Neural cell (in vitro differentiated cells): ENCODE measurements around the gene TSACC.

Experiments used
- EP300 ChIP-seq: fragments of 450-650 bp; conservative IDR thresholded peaks from 2 replicates; pipeline ENCODE4 v1.6.1; 2014; ENCODE audit warnings: antibody characterized with exemption, mild to moderate bottlenecking, moderate library complexity; ENCODE audit not compliant: poor library complexity, severe bottlenecking
- EZH2 ChIP-seq: fragments of 200-600, 300-800 bp; shearing (Covaris generic), sonication (generic); IDR thresholded peaks from 2 replicates; pipeline ENCODE4 v1.6.1; 2014; ENCODE audit warnings: antibody characterized with exemption, low read length, borderline replicate concordance, mild to moderate bottlenecking; ENCODE audit not compliant: insufficient read depth, poor library complexity, severe bottlenecking
- MXI1 ChIP-seq: fragments of 450-650 bp; conservative IDR thresholded peaks from 2 replicates; pipeline ENCODE4 v1.6.1; 2014; ENCODE audit warnings: antibody characterized with exemption, mild to moderate bottlenecking; ENCODE audit not compliant: poor library complexity, severe bottlenecking
- SMC3 ChIP-seq: fragments of 450-650 bp; conservative IDR thresholded peaks from 2 replicates; pipeline ENCODE4 v1.6.1; 2014; ENCODE audit warnings: antibody characterized with exemption, mild to moderate bottlenecking, moderate library complexity; ENCODE audit not compliant: poor library complexity
- TAF1 ChIP-seq: IDR thresholded peaks from 2 replicates; pipeline ENCODE4 v1.6.1; 2012; ENCODE audit warnings: low read depth
- TF ChIP-seq, protein P1 (sequence below): fragments of 450-650 bp; IDR thresholded peaks from 2 replicates; pipeline ENCODE4 v1.5.1; 2014; ENCODE audit warnings: antibody characterized with exemption, mild to moderate bottlenecking, moderate library complexity; ENCODE audit not compliant: poor library complexity, severe bottlenecking
- TF ChIP-seq, protein P2 (sequence below): IDR thresholded peaks from 2 replicates; pipeline ENCODE4 v1.6.1; 2012; ENCODE audit warnings: borderline replicate concordance

DNA sequence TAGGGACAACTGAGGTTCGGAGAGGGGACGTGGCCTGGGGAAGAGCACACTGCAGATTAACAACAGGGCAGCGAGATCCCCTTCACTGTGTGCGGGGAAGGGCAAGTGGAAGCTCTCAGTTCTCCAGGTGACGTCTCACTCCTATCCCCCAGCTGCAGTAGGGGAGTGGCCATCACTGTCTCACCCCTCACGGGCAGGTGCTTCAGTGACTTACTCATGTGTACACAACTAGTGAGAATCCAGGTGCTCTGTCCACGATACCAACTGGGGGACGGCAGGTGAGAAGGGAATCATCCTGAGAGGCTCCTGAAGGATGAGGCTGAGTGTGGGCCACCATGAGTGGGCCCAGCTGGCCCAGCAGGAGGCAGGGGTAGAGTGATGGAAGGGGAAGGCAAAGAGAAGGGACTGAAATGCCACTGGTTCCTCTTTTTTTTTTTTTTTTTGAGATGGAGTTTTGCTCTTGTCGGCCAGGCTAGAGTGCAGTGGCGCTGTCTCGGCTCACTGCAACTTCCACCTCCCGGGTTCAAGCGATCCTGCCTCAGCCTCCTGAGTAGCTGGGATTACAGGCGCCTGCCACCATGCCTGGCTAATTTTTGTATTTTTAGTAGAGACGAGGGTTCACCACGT lies 56.6 kb downstream of the TSACC start:
- TF ChIP-seq, protein P1, sequence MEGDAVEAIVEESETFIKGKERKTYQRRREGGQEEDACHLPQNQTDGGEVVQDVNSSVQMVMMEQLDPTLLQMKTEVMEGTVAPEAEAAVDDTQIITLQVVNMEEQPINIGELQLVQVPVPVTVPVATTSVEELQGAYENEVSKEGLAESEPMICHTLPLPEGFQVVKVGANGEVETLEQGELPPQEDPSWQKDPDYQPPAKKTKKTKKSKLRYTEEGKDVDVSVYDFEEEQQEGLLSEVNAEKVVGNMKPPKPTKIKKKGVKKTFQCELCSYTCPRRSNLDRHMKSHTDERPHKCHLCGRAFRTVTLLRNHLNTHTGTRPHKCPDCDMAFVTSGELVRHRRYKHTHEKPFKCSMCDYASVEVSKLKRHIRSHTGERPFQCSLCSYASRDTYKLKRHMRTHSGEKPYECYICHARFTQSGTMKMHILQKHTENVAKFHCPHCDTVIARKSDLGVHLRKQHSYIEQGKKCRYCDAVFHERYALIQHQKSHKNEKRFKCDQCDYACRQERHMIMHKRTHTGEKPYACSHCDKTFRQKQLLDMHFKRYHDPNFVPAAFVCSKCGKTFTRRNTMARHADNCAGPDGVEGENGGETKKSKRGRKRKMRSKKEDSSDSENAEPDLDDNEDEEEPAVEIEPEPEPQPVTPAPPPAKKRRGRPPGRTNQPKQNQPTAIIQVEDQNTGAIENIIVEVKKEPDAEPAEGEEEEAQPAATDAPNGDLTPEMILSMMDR, result no peak
- no peak for TF ChIP-seq MXI1
- no peak for TF ChIP-seq TAF1
- no peak for TF ChIP-seq EP300
- no peak for TF ChIP-seq EZH2
- TF ChIP-seq, protein P2, sequence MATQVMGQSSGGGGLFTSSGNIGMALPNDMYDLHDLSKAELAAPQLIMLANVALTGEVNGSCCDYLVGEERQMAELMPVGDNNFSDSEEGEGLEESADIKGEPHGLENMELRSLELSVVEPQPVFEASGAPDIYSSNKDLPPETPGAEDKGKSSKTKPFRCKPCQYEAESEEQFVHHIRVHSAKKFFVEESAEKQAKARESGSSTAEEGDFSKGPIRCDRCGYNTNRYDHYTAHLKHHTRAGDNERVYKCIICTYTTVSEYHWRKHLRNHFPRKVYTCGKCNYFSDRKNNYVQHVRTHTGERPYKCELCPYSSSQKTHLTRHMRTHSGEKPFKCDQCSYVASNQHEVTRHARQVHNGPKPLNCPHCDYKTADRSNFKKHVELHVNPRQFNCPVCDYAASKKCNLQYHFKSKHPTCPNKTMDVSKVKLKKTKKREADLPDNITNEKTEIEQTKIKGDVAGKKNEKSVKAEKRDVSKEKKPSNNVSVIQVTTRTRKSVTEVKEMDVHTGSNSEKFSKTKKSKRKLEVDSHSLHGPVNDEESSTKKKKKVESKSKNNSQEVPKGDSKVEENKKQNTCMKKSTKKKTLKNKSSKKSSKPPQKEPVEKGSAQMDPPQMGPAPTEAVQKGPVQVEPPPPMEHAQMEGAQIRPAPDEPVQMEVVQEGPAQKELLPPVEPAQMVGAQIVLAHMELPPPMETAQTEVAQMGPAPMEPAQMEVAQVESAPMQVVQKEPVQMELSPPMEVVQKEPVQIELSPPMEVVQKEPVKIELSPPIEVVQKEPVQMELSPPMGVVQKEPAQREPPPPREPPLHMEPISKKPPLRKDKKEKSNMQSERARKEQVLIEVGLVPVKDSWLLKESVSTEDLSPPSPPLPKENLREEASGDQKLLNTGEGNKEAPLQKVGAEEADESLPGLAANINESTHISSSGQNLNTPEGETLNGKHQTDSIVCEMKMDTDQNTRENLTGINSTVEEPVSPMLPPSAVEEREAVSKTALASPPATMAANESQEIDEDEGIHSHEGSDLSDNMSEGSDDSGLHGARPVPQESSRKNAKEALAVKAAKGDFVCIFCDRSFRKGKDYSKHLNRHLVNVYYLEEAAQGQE, result no peak
- TF ChIP-seq SMC3, result no peak
